Stimulated activated CD8-positive, alpha-beta memory T cell treated with anti-CD3 and anti-CD28 coated beads, Interleukin-7, amount 100 ng/mL, for 24 hours (primary cell): ENCODE results near the gene SYCE1L.
"Not testable (repeated sequence)": the region's sequence is repeated elsewhere in the genome, so short reads cannot be mapped to it uniquely, and the experiment has no call there.

Experiments used
- DNase-seq: peaks from one replicate; pipeline ENCODE4 v3.0.0-alpha.2; 2020; ENCODE audit warnings: low read depth

Gene SYCE1L

GRCh38 chr16:77199211-77199610, at the start of gene SYCE1L:
Gene SYCE1L (plus strand): TSS chr16:77199408. CDS start chr16:77199452, 44 bp downstream.
- DNase-seq, result no peak

- no peak for DNase-seq
These were observed 41.7 kb upstream of the SYCE1L start for GRCh38 chr16:77157346-77158058.

GRCh38 chr16:77158293-77158692, 40.9 kb upstream of the SYCE1L start:
- no peak for DNase-seq

GRCh38 chr16:77165006-77165405, 34.2 kb upstream of the SYCE1L start:
- DNase-seq, result no peak

- not testable (repeated sequence) for DNase-seq
These were observed 33.5 kb upstream of the SYCE1L start for GRCh38 chr16:77165536-77166236.

GRCh38 chr16:77166726-77167125, 32.5 kb upstream of the SYCE1L start:
- DNase-seq, result no peak

- DNase-seq, result no peak
These were observed 30.3 kb upstream of the SYCE1L start for GRCh38 chr16:77168901-77169300.

GRCh38 chr16:77169650-77170236, 29.5 kb upstream of the SYCE1L start:
- DNase-seq, result no peak

- no peak for DNase-seq
These were observed 28.4 kb upstream of the SYCE1L start for GRCh38 chr16:77170805-77171204.

GRCh38 chr16:77171745-77172635, 27.2 kb upstream of the SYCE1L start:
- no peak for DNase-seq

- no peak for DNase-seq
These were observed 26.3 kb upstream of the SYCE1L start for GRCh38 chr16:77172951-77173350.

GRCh38 chr16:77183137-77183536, 16.1 kb upstream of the SYCE1L start:
- no peak for DNase-seq

GRCh38 chr16:77186298-77186697, 12.9 kb upstream of the SYCE1L start:
- DNase-seq, result not testable (repeated sequence)

GRCh38 chr16:77190190-77190477, 9.1 kb upstream of the SYCE1L start:
- no peak for DNase-seq

- peak; percentile 79 for DNase-seq
These were observed 8.5 kb upstream of the SYCE1L start, which contains the start of gene MON1B for GRCh38 chr16:77190478-77191258. Gene MON1B (plus strand): TSS chr16:77191190. CDS start chr16:77191486, 296 bp downstream.

- peak; percentile 12 for DNase-seq
These were observed 7.8 kb upstream of the SYCE1L start for GRCh38 chr16:77191259-77191969.

- no peak for DNase-seq
These were observed 5.8 kb upstream of the SYCE1L start for GRCh38 chr16:77193377-77193776.

GRCh38 chr16:77194295-77195231, 4.6 kb upstream of the SYCE1L start:
- DNase-seq, result no peak

- no peak for DNase-seq
These were observed 3.8 kb upstream of the SYCE1L start for GRCh38 chr16:77195411-77195810.

- DNase-seq, result no peak
These were observed 1.5 kb upstream of the SYCE1L start for GRCh38 chr16:77197747-77198146.
